HG03575 (cell line): ENCODE data around the gene TRAK2.
"Not testable (repeated sequence)": the region's sequence is repeated elsewhere in the genome, so short reads cannot be mapped to it uniquely, and the experiment has no call there.

Source experiments
- ATAC-seq: cut with Tn5 transposase; IDR thresholded peaks from one replicate; pipeline ENCODE4 v1.9.1; 2021; ENCODE audit not compliant: unreplicated experiment, insufficient number of reproducible peaks, low FRiP score; ENCODE audit errors: extremely low read depth

TRAK2 gene

DNA sequence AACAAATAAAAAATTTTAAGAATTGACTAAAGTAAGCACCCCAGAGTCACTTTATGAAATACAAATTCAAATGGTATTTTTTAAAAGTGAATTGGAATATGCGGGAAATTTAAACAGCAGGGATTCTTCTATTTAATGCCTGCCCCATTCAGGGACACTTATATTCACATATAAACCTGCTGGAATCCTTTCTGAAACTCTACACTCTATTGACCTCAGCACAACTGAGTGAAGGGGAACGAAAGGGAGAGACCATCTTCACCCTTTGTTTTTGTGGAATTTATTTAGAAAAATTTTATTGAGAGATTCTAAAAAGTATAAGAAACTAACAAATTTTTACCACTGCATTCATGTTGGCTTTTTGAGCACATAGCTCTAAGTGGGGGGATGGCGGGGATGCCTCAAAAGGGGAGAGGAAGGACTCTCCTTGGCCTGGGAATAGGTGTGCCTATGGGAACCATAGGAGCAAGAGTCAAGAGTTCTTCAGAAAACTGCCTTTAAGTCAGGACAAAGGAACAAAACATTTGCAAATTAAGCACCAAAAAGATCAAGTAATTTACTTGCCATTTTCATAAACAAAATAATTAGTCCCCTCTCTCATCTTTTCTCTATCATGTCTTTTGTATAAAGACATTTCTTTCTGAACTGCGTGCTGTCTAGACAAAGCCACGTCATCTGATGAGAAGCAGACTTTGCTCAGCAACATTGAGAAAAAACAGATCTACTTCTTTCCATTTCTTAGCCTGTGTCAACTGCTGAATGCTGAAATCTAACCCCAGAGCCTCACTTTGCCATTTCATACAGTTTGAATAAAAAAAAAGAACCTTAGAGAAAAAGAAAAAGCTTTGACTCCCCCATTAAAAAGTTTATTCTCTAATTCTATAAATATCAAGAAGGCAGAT lies 72.5 kb downstream of the TRAK2 start:
- ATAC-seq = no peak

GRCh38 chr2:201377218-201377617 lies 74.0 kb downstream of the TRAK2 start:
- no peak for ATAC-seq

DNA sequence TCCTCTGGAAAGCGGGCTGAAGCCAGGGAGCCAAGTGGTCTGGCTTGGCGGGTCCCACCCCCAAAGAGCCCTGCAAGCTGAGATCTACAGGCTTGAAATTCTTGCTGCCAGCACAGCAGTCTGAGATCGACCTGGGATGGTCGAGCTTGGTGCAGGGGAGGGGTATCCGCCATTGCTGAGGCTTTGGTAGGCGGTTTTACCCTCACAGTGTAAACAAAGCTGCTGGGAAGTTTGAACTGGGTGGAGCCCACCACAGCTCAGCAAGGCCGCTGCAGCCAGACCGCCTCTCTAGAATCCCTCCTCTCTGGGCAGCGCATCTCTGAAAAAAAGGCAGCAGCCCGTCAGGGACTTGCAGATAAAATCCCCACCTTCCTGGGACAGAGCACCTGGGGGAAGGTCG lies 81.5 kb downstream of the TRAK2 start:
- no peak for ATAC-seq

GRCh38 chr2:201369318-201369717 lies 81.9 kb downstream of the TRAK2 start:
- not testable (repeated sequence) for ATAC-seq

- ATAC-seq = no peak
Measured at GRCh38 chr2:201366146-201366545, 85.1 kb downstream of the TRAK2 start.

DNA sequence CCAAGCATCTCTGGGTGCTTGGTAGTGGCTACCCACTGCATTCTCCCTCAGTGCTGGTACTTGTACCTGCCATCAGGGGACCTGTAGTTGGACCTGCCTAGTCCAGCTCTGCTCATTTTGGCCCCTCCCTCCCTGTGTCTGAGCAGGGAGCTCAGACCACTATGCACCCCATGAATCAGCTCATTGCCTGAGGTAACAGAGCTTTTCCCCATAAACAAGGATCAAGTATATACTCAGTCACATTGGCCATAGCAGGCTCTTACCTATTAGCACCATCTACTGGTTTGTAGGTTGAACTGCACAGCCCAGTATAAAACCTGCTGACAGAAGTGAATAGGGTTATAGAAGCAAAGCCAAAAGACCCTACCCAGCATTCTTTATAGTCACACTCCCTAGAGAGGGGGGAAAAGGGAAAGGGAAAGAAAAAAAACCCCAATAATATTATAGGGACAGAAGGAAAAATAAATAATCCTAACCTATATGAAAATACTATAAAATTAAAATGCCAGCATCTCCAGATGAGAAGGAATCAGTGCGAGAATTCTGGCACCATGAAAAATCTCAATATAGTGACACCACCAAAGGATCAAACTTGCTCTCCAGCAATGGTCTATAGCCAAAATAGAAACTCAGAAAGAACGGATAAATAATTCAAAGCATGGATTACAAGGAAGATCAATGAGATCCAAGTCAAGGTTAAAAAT lies 87.2 kb downstream of the TRAK2 start:
- no peak for ATAC-seq

DNA sequence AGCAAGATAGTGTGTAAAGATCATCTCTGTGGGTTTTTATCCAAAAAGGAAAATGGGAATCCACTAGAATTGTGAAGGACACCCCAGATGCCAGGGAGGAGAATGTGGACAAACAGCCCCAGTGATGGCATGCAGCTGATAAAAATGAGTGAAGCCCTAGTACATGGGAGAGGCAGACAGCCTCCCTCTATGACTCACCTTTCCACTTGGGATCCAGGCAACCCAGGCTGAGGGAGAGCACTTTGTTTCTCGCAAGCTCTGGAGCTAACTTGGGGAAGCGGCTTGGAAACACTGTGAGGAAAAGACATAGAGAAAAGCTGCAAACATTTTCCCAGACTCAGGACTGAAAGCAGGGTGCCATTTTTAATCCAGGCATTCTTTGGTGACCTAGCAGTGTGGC lies 88.9 kb downstream of the TRAK2 start:
- no peak for ATAC-seq

DNA sequence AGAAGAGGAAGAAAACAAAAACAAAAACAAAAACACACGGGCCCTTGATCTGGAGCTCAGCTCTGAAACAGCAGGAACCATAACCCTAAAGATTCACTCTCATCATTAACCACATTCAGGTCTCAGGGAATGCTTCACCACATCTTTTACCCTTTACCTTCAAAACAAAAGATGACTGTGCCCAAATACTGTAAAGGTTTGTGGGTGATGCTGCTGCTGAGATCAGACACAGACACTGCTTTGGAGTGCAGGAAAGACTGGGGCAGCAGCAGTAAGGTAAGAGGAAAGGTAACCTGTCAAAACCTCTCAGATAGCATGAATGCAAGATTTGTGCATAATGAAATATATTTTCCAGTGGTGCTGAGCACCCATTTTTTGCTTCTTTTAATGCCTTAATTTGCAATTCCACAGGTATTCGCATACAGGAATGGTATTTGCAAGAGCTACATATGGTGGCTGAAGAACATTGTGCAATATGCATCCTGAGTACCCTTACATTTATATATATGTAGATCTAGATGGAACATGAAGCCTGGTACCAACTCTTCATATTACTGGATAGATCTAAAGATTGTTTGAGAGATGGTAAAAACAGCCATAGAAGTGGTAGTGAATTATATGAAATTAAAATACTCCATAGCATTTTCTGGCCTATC lies 90.1 kb downstream of the TRAK2 start:
- ATAC-seq = no peak

DNA sequence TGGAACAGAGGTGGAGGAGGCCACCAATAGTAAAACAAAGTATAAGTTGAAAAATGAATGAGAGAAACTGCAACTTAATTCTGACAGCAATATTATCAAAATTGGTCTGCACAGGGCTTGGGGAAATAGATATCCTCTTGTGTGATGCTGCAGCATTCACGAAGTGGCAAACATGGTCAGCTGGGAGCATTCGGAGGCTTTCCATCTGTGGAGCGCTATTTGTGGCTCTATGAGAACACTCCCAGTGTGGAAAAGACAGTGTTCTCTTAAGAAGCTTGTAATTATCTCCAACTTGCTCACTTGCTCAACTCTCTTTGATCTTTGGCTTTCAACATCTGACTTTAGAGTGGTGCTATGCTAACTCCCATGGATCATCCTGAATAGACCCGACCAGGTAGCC lies 91.0 kb downstream of the TRAK2 start:
- no peak for ATAC-seq

DNA sequence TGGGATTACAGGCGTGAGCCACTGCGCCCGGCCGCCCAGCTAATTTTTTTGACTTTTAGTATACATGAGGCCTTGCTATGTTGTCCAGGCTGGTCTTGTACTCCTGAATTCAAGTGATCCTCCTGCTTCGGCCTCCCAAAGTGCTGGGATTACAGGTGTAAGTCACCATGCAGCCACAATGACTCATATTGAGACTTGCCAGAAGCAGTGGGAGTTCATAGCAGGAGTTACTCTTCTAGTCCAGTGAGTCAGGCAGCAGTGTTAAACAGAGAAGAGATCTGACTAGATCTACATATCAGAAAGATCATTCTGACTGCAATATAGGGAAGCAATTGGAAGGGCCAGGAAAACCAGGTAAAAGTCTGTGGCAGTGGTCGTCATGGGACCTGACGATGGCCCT lies 92.6 kb downstream of the TRAK2 start:
- ATAC-seq = no peak

- ATAC-seq = no peak
Measured at GRCh38 chr2:201357221-201357620, 94.0 kb downstream of the TRAK2 start, which contains the start of gene FLACC1. TSS of gene FLACC1 (minus strand) at chr2:201357345. CDS start at chr2:201351404, 5,941 bp downstream.

DNA sequence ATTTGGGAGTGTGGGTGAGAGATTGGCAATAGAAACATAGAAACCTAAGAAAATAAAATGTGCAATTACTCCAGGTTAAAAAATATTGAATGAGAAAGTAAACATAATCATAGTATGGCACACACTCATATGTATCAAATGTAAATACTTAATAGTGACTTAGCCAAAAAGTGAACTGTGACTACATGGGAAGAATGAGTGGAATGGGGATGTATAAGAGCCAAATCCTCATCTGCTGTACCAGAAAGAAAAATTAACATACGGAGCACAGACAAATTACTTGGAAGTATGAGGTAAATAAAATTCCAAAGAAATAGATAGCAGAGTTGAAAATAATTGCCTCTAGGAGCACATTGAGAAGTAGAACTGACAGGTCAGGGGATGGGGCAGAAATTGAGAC lies 98.1 kb downstream of the TRAK2 start:
- no peak for ATAC-seq

- no peak for ATAC-seq
Measured at GRCh38 chr2:201350879-201351278, 100.4 kb downstream of the TRAK2 start.

DNA sequence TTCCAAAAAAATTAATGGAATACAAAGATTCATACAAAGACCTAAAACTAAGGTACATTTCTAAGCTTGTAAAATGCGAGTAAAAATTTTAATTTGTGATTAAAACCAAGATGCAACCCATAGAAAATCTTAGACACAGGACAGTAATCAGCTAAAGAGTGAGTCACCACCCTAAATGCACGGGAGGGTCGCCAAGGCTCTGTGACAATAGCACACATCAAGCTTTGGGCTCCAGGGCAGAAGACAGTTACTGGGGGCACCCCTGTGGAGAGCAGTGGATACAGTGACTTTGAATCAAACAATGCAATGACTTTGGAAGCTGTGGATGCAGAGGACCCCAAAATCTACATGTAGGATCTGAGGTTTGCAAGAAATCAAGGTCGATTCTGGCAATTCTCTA lies 101.7 kb downstream of the TRAK2 start:
- ATAC-seq = no peak

GRCh38 chr2:201348758-201349157 lies 102.5 kb downstream of the TRAK2 start:
- no peak for ATAC-seq

DNA sequence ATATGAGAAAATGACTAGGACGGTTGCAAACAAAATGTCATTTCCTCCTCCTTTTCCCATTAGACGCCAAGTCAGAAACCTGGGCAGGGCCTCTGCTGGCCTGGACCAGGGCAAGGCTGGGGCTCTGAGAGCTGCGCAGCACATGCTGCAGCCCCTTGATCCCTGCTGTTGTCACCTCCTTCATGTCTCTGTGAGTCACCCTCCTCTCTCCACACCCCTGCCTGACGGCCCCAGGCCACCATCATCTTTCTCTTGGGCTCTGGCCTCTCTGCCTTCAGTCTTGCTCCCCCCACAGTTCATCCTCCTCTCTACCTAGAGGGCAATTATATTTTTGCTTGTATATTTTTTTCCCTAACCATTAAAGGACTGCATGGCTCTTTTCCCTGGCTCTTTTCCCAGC lies 104.1 kb downstream of the TRAK2 start:
- no peak for ATAC-seq

DNA sequence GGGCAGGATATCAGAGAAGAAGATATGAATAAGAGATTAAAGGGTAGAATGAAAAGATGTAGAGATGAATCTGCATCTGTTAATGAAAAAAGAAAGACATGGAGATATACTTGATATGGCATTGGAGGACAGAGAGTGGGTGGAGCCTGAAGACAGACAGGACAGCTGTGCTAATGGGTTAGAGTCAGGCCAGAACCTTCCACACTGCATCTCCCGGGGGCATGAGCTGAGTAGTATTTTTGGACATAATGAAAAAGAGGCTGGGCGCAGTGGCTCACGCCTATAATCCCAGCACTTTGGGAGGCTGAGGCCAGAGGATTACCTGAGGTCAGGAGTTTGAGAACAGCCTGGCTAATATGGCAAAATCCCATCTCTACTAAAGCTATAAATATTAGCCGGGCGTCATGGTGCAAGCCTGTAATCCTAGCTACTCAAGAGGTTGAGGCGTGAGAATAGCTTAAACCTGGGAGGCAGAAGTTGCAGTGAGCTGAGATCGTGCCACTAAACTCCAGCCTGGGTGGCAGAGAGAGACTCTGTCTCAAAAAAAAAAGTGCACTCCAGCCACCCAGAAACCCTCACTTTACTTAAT lies 105.5 kb downstream of the TRAK2 start:
- no peak for ATAC-seq

GRCh38 chr2:201344663-201345366 lies 106.4 kb downstream of the TRAK2 start:
- ATAC-seq = no peak

GRCh38 chr2:201343559-201343958 lies 107.7 kb downstream of the TRAK2 start:
- no peak for ATAC-seq
